ENCODE data around the gene SPOCK3.

SPOCK3 gene

GRCh38 chr4:166700592-166700991 lies 533.7 kb downstream of the SPOCK3 start:
- no peak for TF ChIP-seq TAF1 (IDR thresholded peaks at IDR 0.05; ENCODE audit: low read depth, low read length)
- no peak for TF ChIP-seq POLR2AphosphoS5 (IDR thresholded peaks at IDR 0.05; ENCODE audit: low read depth, low read length)
- no peak for TF ChIP-seq PAX5 (IDR thresholded peaks at IDR 0.05; ENCODE audit: insufficient read depth, low read length, severe bottlenecking)
- TF ChIP-seq POLR2A (IDR thresholded peaks at IDR 0.05; ENCODE audit: low read depth, low read length): no peak
- TF ChIP-seq SPI1 (IDR thresholded peaks at IDR 0.05; ENCODE audit: low read depth, low read length): no peak
- no peak for TF ChIP-seq POU2F2 (IDR thresholded peaks at IDR 0.05; ENCODE audit: low read depth, low read length)
- DNase-seq (ENCODE audit: insufficient read length, low spot score) (no peak), FAIRE-seq (no peak)

GRCh38 chr4:166688835-166689234 lies 545.5 kb downstream of the SPOCK3 start:
- DNase-seq (ENCODE audit: insufficient read length, low spot score): no peak
- no peak for TF ChIP-seq SPI1 (IDR thresholded peaks at IDR 0.05; ENCODE audit: low read depth, low read length)
- no peak for TF ChIP-seq POU2F2 (IDR thresholded peaks at IDR 0.05; ENCODE audit: low read depth, low read length)
- TF ChIP-seq PAX5 (IDR thresholded peaks at IDR 0.05; ENCODE audit: insufficient read depth, low read length, severe bottlenecking): no peak
- no peak for FAIRE-seq

DNA sequence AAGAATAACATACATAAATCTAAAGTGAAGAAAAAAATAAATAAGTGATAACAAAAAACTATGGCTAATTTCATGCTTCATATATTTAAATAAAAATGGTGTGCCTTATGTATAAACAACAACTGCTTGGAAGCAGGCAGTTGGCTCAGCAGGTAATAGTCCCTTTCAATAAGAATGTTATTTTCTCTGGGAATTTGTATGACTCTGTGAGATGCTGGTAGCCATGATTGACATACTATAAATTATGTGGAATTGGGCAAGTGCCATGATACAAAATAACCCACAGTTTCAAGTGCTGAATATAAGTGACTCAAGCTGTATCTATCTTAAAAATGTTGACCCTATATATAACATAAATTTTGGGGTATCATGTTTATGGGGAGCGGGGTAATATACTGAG lies 546.5 kb downstream of the SPOCK3 start:
- no peak for DNase-seq (ENCODE audit: insufficient read length, low spot score)
- TF ChIP-seq TAF1 (IDR thresholded peaks at IDR 0.05; ENCODE audit: low read depth, low read length) (no peak), POLR2AphosphoS5 (IDR thresholded peaks at IDR 0.05; ENCODE audit: low read depth, low read length) (no peak), POLR2A (IDR thresholded peaks at IDR 0.05; ENCODE audit: low read depth, low read length) (no peak), POU2F2 (IDR thresholded peaks at IDR 0.05; ENCODE audit: low read depth, low read length) (no peak), SPI1 (IDR thresholded peaks at IDR 0.05; ENCODE audit: low read depth, low read length) (no peak), PAX5 (IDR thresholded peaks at IDR 0.05; ENCODE audit: insufficient read depth, low read length, severe bottlenecking) (no peak)
- no peak for FAIRE-seq

Data from GM12891 (cell line).